Ascending aorta (tissue), 2 donors: ENCODE measurements around the gene VRK1. TPM values are rescaled to one million over a fixed set of nuclear protein-coding genes. Genes with fewer than 3 reads are reported as not detected.

Experiments used
- DNase-seq, 2 donors: peaks; one replicate each; pipeline ENCODE4 v3.0.0-alpha.2; 2019; ENCODE audit warnings: low spot score in 2 of 2
- H3K27ac ChIP-seq, 2 donors: fragments of 200-600 bp; sonication (generic); one replicate each; pipeline ENCODE4 v1.5.1; 2016 to 2017; ENCODE audit warnings: mild to moderate bottlenecking in 1 of 2
- H3K27me3 ChIP-seq: fragments of 200-600 bp; sonication (generic); one replicate; pipeline ENCODE4 v1.5.1; 2017
- H3K36me3 ChIP-seq, 2 donors: fragments of 200-600 bp; sonication (generic); one replicate each; pipeline ENCODE4 v1.5.1; 2016
- H3K4me1 ChIP-seq, 2 donors: fragments of 200-600 bp; sonication (generic); one replicate each; pipeline ENCODE4 v1.5.1; 2016 to 2017; ENCODE audit warnings: mild to moderate bottlenecking in 1 of 2
- H3K4me3 ChIP-seq, 2 donors: fragments of 200-600 bp; sonication (generic); one replicate each; pipeline ENCODE4 v1.5.1; 2016 to 2017; ENCODE audit warnings: mild to moderate bottlenecking in 1 of 2
- H3K9me3 ChIP-seq, 2 donors: fragments of 200-600 bp; sonication (generic); one replicate each; pipeline ENCODE4 v1.5.1; 2016
- intact Hi-C: fragments of 100-400 bp; cut with DNase I; formaldehyde crosslinking; loops from one replicate; pipeline ENCODE4 v1.15.1; 2023
- total RNA-seq: library from RNA; depleted of rRNA; stranded (reverse); fragments of >200 nt; gene quantifications from one replicate; pipeline ENCODE4 v1.1.0, GENCODE V29; 2016
- TF ChIP-seq, protein P1 (sequence below), 3 experiments: fragments of 200-600 bp in 2 of 3; fragments of 450-650 bp in 1 of 3; sonication (generic) in 2 of 3; IDR thresholded peaks; one replicate each; pipeline ENCODE4 v1.5.1; 2016 to 2019; ENCODE audit warnings: antibody characterized with exemption in 3 of 3, mild to moderate bottlenecking in 1 of 3, moderate library complexity in 1 of 3

VRK1 gene
- total RNA-seq, 1 donor from 2014 or later = 2.4 TPM

DNA sequence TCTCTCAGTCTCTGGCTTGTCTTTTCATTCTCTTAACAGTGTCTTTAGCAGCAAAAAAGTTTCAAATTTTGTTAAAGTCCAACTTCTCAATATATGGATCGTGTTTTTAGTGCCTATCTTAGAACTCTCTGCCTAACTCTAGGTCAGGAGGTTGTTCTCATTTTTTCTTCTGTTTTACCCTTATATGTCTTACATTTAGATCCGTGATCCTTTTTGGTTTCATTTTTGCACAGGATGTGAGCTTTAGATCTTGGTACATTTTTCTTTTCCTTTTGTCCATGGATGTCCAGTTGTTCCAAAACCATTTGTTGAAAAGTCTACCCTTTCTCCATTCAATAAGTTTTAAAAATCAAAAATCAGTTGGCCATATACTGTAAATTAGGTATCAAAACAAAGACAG is 6.8 kb downstream of the VRK1 start:
- intact Hi-C loops = no loop called here
- no peaks in the 10 kb centered on the region for H3K4me1 ChIP-seq
- no peaks in the 10 kb centered on the region for H3K9me3 ChIP-seq
- no peak for DNase-seq
- no peaks in the 10 kb centered on the region for H3K27me3 ChIP-seq
- no peak overlapping the region for H3K27ac ChIP-seq
- TF ChIP-seq, protein P1, sequence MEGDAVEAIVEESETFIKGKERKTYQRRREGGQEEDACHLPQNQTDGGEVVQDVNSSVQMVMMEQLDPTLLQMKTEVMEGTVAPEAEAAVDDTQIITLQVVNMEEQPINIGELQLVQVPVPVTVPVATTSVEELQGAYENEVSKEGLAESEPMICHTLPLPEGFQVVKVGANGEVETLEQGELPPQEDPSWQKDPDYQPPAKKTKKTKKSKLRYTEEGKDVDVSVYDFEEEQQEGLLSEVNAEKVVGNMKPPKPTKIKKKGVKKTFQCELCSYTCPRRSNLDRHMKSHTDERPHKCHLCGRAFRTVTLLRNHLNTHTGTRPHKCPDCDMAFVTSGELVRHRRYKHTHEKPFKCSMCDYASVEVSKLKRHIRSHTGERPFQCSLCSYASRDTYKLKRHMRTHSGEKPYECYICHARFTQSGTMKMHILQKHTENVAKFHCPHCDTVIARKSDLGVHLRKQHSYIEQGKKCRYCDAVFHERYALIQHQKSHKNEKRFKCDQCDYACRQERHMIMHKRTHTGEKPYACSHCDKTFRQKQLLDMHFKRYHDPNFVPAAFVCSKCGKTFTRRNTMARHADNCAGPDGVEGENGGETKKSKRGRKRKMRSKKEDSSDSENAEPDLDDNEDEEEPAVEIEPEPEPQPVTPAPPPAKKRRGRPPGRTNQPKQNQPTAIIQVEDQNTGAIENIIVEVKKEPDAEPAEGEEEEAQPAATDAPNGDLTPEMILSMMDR (IDR thresholded peaks at IDR 0.05) = no peak
- H3K36me3 ChIP-seq = no peaks in the 10 kb centered on the region
- H3K4me3 ChIP-seq = no peak overlapping the region

DNA sequence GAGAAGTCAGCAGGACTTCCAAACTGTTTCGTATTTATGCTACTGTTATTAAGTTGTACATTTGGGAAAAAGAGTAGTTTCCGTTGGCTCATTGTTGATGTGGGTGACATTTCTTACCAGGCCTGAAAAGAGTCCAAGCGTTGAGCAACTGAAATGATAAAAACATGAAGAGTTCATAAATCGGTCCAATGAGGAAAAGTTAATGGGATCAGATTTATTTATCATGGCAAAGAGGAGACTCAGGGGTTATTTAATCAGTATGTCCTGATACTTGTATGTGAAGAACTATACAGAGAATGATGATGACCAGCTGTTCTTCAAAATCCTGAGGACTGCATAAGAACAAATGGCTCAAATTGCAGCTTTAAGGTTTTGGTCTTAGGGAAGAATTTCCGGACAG is 7.7 kb downstream of the VRK1 start:
- Histone ChIP-seq H3K4me1 (no peaks in the 10 kb centered on the region), H3K36me3 (no peaks in the 10 kb centered on the region), H3K4me3 (no peak overlapping the region), H3K27me3 (no peaks in the 10 kb centered on the region), H3K27ac (no peak overlapping the region), H3K9me3 (no peaks in the 10 kb centered on the region)
- DNase-seq = no peak
- TF ChIP-seq, protein P1 (IDR thresholded peaks at IDR 0.05) = no peak
- intact Hi-C loops = no loop called here

DNA sequence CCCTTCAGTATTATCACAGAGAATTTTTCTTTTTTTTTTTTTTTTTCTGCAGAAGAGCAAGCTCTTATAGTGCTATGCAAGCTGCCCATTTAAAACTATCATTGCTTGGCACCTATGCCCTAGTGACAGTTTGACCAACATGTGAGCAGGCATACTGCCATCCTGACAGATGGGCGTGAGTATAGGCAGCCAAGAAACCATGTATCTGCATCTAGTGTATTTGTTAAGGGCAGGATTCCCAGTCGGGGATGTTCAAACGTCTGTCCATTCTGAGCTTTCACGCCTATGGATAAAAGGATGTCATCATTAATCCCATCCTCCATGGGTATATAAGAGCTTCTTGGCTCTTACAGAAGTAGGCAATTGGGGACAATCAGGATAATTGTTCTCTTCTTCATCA is 8.8 kb downstream of the VRK1 start:
- Histone ChIP-seq H3K4me1 (no peaks in the 10 kb centered on the region), H3K27me3 (no peaks in the 10 kb centered on the region), H3K27ac (no peak overlapping the region), H3K36me3 (no peaks in the 10 kb centered on the region), H3K9me3 (no peaks in the 10 kb centered on the region), H3K4me3 (no peak overlapping the region)
- TF ChIP-seq, protein P1 (IDR thresholded peaks at IDR 0.05) = no peak
- no peak for DNase-seq
- intact Hi-C loops = no loop called here

DNA sequence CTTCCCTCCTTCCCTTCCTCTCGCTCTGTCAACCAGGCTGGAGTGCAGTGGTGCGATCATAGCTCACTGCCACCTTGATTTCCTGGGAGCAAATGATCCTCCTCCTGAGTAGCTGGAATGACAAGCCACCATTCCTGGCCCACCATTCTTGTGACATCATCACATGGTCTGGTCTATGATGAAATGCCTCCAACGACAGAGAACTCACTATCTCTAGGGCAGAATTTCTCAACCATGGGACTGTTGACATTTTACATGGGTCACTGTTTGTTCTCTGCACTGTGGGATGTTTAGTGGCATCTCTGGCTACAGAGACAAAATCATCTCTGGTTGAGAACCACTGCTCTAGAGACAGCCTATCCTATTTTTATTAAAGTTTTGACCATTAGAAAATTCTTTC is 9.7 kb downstream of the VRK1 start:
- no peak overlapping the region for H3K4me3 ChIP-seq
- H3K36me3 ChIP-seq = no peaks in the 10 kb centered on the region
- H3K27me3 ChIP-seq = no peaks in the 10 kb centered on the region
- DNase-seq = no peak
- no peaks in the 10 kb centered on the region for H3K9me3 ChIP-seq
- no peaks in the 10 kb centered on the region for H3K4me1 ChIP-seq
- TF ChIP-seq, protein P1 (IDR thresholded peaks at IDR 0.05) = no peak
- no peak overlapping the region for H3K27ac ChIP-seq
- intact Hi-C loops = no loop called here

DNA sequence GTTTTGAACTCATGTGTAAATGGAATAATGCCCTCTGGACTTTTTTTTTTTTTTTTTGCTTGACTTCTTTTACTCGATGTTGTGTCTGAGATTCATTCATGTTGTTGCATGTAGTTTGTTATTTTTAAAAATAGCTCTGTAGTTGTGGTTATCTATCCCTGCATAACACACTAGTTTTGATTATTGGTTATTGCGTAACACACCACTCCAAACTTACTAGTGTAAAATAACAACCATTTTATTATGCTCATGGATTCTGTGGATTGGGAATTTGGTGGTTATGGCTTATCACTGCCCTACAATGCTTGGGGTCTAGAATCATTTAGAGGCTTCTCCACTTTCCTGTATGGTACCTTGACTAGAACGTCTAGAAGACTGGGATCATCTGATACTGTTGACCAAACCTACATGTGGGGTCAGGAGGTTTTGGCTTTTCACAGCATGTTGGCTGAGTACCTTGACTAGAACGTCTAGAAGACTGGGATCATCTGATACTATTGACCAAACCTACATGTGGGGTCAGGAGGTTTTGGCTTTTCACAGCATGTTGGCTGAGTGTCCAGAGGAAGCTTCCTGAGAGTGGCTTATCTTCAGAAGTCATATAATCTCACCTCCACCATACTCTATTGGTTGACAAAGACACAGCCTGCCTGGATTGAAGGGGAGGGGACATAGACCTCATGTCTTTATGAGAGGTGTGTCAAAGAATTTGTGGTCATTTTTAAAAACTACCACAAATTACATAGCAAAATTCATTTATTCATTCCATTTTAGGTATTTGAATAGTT is 11.6 kb downstream of the VRK1 start:
- H3K36me3 ChIP-seq = no peaks in the 10 kb centered on the region
- H3K9me3 ChIP-seq = no peaks in the 10 kb centered on the region
- TF ChIP-seq, protein P1 (IDR thresholded peaks at IDR 0.05) = no peak
- no peaks in the 10 kb centered on the region for H3K4me1 ChIP-seq
- H3K27me3 ChIP-seq = no peaks in the 10 kb centered on the region
- intact Hi-C loops = no loop called here
- H3K4me3 ChIP-seq = no peak overlapping the region
- DNase-seq = no peak
- no peak overlapping the region for H3K27ac ChIP-seq
